Calu3 (cell line): ENCODE data around the gene FYN. TPM values are rescaled to one million over a fixed set of nuclear protein-coding genes. Genes with fewer than 3 reads are reported as not detected.

ENCODE experiments used
- BruUV-seq: library from RNA; stranded (reverse); fragments of 400-500 nt; replicated peaks from 2 replicates; lab custom pipeline; 2021; lab: Mats Ljungman, UMichigan
- CTCF ChIA-PET: fragments of 300-600 bp; sonication (Branson Sonifier 250); formaldehyde crosslinking; loops from one replicate; lab custom pipeline; 2022; ENCODE audit warnings: antibody characterized with exemption; lab: Charles Lee
- DNase-seq: peaks from one replicate; pipeline ENCODE4 v3.0.0; 2022
- H3K27ac Mint-ChIP-seq: one replicate; pipeline ENCODE4 v1.8.0; 2022; ENCODE audit warnings: mixed read lengths; ENCODE audit not compliant: unreplicated experiment
- H3K27me3 Mint-ChIP-seq: one replicate; pipeline ENCODE4 v1.8.0; 2022; ENCODE audit warnings: mixed read lengths; ENCODE audit not compliant: unreplicated experiment
- H3K36me3 Mint-ChIP-seq: one replicate; pipeline ENCODE4 v1.8.0; 2022; ENCODE audit warnings: mild to moderate bottlenecking, moderate library complexity, mixed read lengths; ENCODE audit not compliant: insufficient read depth, unreplicated experiment
- H3K4me1 Mint-ChIP-seq: one replicate; pipeline ENCODE4 v1.8.0; 2022; ENCODE audit warnings: mild to moderate bottlenecking, low read depth, mixed read lengths; ENCODE audit not compliant: unreplicated experiment
- H3K4me3 Mint-ChIP-seq: one replicate; pipeline ENCODE4 v1.8.0; 2022; ENCODE audit warnings: mild to moderate bottlenecking, low read depth, moderate library complexity, mixed read lengths; ENCODE audit not compliant: unreplicated experiment
- H3K9me3 Mint-ChIP-seq: one replicate; pipeline ENCODE4 v1.8.0; 2022; ENCODE audit warnings: low read depth, mixed read lengths; ENCODE audit not compliant: unreplicated experiment
- intact Hi-C: fragments of 100-400 bp; cut with micrococcal nuclease; formaldehyde crosslinking; loops from one replicate; pipeline ENCODE4 v1.10.0; 2022; ENCODE audit not compliant: unreplicated experiment
- total RNA-seq: library from RNA; stranded (reverse); gene quantifications from 2 replicates; pipeline ENCODE4 v1.2.3, GENCODE V29; 2022
- TF ChIP-seq, protein P1 (sequence below): fragments of 200-600 bp; IDR thresholded peaks from one replicate; pipeline ENCODE4 v1.8.0; 2022; ENCODE audit warnings: antibody characterized with exemption; ENCODE audit not compliant: unreplicated experiment

The FYN gene
- total RNA-seq, 1 experiment from 2014 or later, result 61.0 TPM

DNA sequence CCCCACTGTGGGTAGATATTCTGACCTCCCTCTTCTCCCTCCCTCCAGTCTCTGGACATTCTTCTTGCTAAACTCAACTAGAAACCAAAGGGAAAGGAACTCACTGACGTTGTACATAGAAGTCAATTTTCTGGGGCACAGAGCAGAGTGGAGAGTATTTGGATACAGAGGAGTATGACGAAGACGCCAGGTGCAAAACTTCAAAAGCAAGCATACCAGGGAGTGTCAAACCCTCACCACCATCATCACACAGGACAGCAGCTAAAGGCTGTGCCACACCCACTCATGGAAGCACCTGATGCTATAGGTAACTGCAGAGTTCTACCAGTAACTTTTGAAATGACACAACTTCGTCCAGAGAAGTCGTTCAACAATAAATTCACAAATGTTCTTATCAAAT, 64.8 kb downstream of the FYN start:
- Mint-ChIP-seq H3K36me3 (no peaks in the 10 kb centered on the region), H3K27me3 (no peaks in the 10 kb centered on the region), H3K9me3 (no peaks in the 10 kb centered on the region)

DNA sequence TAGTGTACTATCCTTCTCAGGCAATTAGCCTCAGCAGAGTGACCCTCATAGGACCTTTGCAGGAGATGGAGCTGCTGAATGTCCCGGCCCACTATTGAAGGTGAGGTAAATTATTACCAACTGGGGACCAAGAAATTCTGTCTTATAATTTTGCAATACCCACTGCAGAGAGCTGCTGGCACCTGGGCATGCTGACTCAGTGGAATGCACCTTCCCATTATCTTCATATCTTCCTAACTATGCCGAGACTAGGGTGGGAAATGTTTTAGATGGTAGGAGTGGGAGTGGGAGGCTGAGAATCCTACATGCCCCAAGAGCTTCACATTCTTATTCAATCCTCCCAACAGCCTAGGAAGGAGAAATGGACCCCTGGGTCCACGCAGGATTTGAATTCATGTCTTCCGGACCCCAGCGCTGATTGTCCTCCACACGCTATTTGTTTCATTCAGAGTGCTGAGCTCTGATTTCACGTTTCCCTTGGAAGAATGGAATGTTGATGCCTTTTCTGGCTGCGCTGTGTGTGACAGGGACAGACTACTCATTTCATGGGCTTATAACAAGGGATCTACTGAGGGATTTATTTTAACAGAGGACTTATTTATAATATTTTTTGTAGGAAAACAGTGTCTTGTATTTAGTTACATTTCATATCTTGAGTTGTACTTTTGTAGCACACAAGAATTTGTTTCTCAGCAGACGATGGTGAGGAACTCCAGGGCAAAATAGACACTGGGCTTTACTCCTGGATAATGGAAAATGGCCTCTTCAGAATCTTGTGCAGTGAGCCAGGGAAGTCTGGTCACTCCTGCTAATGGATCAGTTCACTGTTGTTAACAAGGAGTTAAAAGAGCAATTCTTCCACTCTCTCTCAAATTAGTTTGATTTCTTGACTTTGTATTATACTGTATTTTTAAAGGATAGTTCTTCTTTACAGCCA, 66.4 kb downstream of the FYN start:
- intact Hi-C loops, result no loop called here
- BruUV-seq, result no TSS peak
- DNase-seq, result no peak
- CTCF ChIA-PET, result interaction anchor here (2.0 kb wide), 1 partner anchor 17 kb away, joined by 5 read pairs; no protein-coding TSS in a partner anchor
- H3K36me3 Mint-ChIP-seq, result no peaks in the 10 kb centered on the region
- peaks cover 47% of the 10 kb centered on the region for H3K4me1 Mint-ChIP-seq
- no peaks in the 10 kb centered on the region for H3K27me3 Mint-ChIP-seq
- no peaks in the 10 kb centered on the region for H3K9me3 Mint-ChIP-seq
- TF ChIP-seq, protein P1, sequence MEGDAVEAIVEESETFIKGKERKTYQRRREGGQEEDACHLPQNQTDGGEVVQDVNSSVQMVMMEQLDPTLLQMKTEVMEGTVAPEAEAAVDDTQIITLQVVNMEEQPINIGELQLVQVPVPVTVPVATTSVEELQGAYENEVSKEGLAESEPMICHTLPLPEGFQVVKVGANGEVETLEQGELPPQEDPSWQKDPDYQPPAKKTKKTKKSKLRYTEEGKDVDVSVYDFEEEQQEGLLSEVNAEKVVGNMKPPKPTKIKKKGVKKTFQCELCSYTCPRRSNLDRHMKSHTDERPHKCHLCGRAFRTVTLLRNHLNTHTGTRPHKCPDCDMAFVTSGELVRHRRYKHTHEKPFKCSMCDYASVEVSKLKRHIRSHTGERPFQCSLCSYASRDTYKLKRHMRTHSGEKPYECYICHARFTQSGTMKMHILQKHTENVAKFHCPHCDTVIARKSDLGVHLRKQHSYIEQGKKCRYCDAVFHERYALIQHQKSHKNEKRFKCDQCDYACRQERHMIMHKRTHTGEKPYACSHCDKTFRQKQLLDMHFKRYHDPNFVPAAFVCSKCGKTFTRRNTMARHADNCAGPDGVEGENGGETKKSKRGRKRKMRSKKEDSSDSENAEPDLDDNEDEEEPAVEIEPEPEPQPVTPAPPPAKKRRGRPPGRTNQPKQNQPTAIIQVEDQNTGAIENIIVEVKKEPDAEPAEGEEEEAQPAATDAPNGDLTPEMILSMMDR, result no peak
- no peak overlapping the region for H3K4me3 Mint-ChIP-seq
- H3K27ac Mint-ChIP-seq, result no peak overlapping the region

More for the DNA sequence above, 64.8 kb downstream of the FYN start:
- CTCF ChIA-PET, result no interaction called here
- peaks cover 63% of the 10 kb centered on the region for H3K4me1 Mint-ChIP-seq
- intact Hi-C loops, result no loop called here
- TF ChIP-seq, protein P1, result no peak
- no peak for DNase-seq
- BruUV-seq, result no TSS peak
- H3K4me3 Mint-ChIP-seq, result no peak overlapping the region
- no peak overlapping the region for H3K27ac Mint-ChIP-seq

DNA sequence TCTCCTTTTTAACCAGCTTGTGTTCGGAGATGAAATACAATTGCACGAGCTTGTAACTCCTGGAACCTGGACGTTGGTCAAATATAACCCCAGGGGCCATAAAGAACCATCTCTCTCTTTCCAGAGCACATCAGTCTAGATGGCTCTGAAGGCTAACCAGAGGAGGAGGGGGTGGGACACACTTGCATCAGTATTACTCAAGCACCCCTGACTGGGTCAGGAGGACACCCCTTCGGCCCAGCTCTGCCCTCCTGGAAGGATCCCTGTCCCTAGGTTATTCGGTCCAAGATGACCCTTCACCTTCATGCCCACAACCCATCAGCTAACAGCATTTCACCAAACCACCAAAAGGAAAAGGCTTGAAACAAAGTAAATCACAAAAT, 67.1 kb downstream of the FYN start:
- H3K27ac Mint-ChIP-seq, result no peak overlapping the region
- no peak overlapping the region for H3K4me3 Mint-ChIP-seq
- BruUV-seq, result no TSS peak
- H3K4me1 Mint-ChIP-seq, result peaks cover 40% of the 10 kb centered on the region
- no peaks in the 10 kb centered on the region for H3K9me3 Mint-ChIP-seq
- no peak for DNase-seq
- CTCF ChIA-PET, result interaction anchor here (2.0 kb wide), 1 partner anchor 18 kb away, joined by 5 read pairs; no protein-coding TSS in a partner anchor
- intact Hi-C loops, result no loop called here
- no peaks in the 10 kb centered on the region for H3K27me3 Mint-ChIP-seq
- TF ChIP-seq, protein P1, result no peak
- H3K36me3 Mint-ChIP-seq, result no peaks in the 10 kb centered on the region

DNA sequence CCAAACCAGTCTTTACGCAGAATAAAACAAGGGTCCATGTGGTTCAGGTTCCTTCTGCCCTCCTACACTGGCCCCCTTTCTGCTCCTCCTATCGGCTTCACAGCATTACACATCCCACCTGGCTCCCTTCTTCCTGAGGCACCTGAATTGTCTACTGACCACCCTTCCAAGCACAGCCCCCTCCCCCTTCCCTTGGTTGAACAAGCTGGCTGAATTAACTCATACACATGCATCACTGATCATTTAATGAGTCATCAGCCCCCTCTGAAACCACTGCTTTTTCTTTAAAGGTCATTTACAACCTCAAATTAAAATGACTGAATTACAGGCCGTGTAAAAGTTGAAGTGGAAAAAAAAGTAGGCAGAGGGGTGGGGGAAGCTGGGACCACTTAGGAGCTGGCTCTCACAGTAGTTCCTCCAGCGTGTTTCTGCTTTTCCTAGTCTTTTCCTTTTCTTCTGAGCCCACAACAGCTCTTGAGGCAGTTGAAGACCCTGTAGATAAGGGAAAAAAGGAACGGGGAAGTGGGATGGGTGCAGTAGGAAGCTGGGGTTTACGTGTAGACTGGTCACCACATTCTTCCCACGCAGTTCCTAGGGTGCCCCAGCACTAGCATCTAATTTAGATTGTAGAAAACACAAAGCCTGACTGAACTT, 67.6 kb downstream of the FYN start:
- Mint-ChIP-seq H3K27me3 (no peaks in the 10 kb centered on the region), H3K9me3 (no peaks in the 10 kb centered on the region), H3K36me3 (no peaks in the 10 kb centered on the region), H3K4me1 (peaks cover 35% of the 10 kb centered on the region), H3K27ac (no peak overlapping the region), H3K4me3 (no peak overlapping the region)
- no TSS peak for BruUV-seq
- intact Hi-C loops, result no loop called here
- DNase-seq, result no peak
- TF ChIP-seq, protein P1, result no peak
- CTCF ChIA-PET, result interaction anchor here (2.0 kb wide), 1 partner anchor 18 kb away, joined by 5 read pairs; no protein-coding TSS in a partner anchor
